ENCODE measurements around the gene EMID1.

EMID1 gene

GRCh38 chr22:29233277-29233877, 27.7 kb downstream of the EMID1 start:
- TF ChIP-seq, protein P1, sequence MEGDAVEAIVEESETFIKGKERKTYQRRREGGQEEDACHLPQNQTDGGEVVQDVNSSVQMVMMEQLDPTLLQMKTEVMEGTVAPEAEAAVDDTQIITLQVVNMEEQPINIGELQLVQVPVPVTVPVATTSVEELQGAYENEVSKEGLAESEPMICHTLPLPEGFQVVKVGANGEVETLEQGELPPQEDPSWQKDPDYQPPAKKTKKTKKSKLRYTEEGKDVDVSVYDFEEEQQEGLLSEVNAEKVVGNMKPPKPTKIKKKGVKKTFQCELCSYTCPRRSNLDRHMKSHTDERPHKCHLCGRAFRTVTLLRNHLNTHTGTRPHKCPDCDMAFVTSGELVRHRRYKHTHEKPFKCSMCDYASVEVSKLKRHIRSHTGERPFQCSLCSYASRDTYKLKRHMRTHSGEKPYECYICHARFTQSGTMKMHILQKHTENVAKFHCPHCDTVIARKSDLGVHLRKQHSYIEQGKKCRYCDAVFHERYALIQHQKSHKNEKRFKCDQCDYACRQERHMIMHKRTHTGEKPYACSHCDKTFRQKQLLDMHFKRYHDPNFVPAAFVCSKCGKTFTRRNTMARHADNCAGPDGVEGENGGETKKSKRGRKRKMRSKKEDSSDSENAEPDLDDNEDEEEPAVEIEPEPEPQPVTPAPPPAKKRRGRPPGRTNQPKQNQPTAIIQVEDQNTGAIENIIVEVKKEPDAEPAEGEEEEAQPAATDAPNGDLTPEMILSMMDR (IDR thresholded peaks at IDR 0.05) = no peak

- TF ChIP-seq, protein P1 (IDR thresholded peaks at IDR 0.05) = no peak
Measured at GRCh38 chr22:29243874-29244446, 38.3 kb downstream of the EMID1 start.

- TF ChIP-seq, protein P1 (IDR thresholded peaks at IDR 0.05) = no peak
Measured at GRCh38 chr22:29244785-29245625, 39.3 kb downstream of the EMID1 start.

DNA sequence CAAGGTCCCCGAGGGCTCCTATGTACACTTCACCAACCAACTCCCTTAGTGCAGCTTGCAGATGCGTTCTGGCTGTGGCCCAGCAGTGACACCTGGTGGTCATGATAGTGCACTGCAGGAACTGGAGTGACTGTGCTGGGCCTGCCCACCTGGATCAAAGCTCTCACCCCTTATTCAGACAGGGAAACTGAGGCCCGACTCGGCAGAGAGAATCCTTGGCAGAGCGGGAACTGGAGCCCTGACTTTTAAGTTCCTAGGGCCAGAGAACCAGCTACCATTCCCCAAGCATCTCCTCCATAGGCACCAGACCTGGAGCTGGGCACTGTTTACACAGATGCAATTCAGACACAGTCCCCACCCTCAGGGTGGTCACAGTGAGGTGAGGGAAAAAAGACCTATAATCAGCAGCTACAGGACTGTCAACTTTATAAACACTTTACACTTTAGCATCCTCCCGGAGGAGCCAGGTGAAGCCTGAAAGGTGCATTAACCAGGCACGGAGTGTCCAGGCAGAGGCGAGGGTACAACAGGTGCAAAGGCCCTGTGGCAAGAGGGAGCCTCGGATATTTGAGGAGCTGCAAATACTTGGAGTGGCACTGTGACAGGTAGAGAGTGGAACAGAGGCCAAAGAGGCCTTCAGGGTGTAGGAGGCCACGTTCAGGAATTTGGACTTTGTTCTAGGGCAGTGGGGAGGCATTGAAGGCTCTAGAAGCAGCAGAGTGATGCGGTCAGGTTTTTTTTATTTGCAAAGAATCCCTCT, 40.1 kb downstream of the EMID1 start:
- TF ChIP-seq, protein P1 (IDR thresholded peaks at IDR 0.05) = peak; percentile 98

GRCh38 chr22:29251265-29251664, 45.6 kb downstream of the EMID1 start:
- TF ChIP-seq, protein P1 (IDR thresholded peaks at IDR 0.05) = no peak

GRCh38 chr22:29251981-29252911, 46.5 kb downstream of the EMID1 start:
- TF ChIP-seq, protein P1 (IDR thresholded peaks at IDR 0.05) = no peak

Data from LNCAP (cell line).